C4-2B (cell line): ENCODE results near the gene DDX24.
A peak's percentile ranks its signal among the peaks of the same experiment; 100 is the strongest.

Experiments used
- H3K27ac ChIP-seq: fragments of 450-650 bp; 2 replicates; pipeline ENCODE4 v1.5.1; 2017
- ZFX ChIP-seq: fragments of 450-650 bp; IDR thresholded peaks from 2 replicates; pipeline ENCODE4 v1.6.1; 2017
- TF ChIP-seq, protein P1 (sequence below): fragments of 450-650 bp; conservative IDR thresholded peaks from 2 replicates; pipeline ENCODE4 v1.5.1; 2017; ENCODE audit warnings: mild to moderate bottlenecking

DDX24 gene

GRCh38 chr14:94004015-94004414, 77.0 kb downstream of the DDX24 start:
- no peak overlapping the region for H3K27ac ChIP-seq

GRCh38 chr14:94003397-94003796, 77.6 kb downstream of the DDX24 start:
- H3K27ac ChIP-seq = no peak overlapping the region
- TF ChIP-seq, protein P1, sequence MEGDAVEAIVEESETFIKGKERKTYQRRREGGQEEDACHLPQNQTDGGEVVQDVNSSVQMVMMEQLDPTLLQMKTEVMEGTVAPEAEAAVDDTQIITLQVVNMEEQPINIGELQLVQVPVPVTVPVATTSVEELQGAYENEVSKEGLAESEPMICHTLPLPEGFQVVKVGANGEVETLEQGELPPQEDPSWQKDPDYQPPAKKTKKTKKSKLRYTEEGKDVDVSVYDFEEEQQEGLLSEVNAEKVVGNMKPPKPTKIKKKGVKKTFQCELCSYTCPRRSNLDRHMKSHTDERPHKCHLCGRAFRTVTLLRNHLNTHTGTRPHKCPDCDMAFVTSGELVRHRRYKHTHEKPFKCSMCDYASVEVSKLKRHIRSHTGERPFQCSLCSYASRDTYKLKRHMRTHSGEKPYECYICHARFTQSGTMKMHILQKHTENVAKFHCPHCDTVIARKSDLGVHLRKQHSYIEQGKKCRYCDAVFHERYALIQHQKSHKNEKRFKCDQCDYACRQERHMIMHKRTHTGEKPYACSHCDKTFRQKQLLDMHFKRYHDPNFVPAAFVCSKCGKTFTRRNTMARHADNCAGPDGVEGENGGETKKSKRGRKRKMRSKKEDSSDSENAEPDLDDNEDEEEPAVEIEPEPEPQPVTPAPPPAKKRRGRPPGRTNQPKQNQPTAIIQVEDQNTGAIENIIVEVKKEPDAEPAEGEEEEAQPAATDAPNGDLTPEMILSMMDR = no peak
- TF ChIP-seq ZFX = no peak

More at GRCh38 chr14:94004015-94004414, 77.0 kb downstream of the DDX24 start:
- TF ChIP-seq ZFX = no peak
- TF ChIP-seq, protein P1 = no peak

GRCh38 chr14:94001501-94002396, 79.3 kb downstream of the DDX24 start:
- no peak for TF ChIP-seq ZFX
- TF ChIP-seq, protein P1 = peak; percentile 97
- H3K27ac ChIP-seq = no peak overlapping the region

DNA sequence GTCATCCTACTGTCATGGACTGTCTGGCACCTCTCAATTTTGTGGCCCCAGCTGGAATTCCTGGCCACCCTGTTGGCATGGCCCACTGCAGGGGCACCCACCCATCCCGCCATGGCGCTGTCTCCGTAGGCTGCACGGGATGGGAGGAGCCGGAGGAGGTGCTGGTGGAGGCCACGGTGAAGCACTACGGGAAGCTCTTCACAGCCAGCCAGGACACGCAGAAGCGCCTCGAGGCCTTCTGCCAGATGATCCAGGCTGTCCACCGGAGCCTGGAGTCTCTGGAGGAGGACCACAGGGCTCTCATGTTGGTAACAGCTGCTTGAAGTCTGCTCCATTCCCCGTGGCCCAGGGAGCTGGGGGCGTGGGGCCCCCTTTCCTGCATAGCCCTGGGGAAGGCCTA, 80.0 kb downstream of the DDX24 start:
- H3K27ac ChIP-seq = no peak overlapping the region
- no peak for TF ChIP-seq ZFX
- TF ChIP-seq, protein P1 = no peak

DNA sequence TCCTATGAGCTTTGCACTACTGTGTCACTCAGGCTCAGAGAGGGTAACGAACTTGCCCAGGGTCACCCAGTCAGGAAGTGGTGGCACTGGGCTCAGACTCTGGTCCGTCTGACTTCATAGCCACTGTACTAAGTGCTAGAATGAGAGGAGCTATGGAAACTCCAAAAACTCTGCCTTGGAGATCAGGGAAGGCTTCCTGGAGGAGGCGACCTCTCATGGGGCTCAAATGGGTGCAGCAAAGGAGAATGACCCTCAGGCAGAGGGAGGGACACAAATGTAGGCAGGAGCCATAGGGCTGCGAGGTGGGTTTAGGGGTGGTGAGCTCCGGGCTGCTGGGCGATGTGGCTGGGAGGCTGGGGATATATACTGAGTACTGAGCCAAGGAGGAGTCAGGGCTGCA, 80.7 kb downstream of the DDX24 start:
- H3K27ac ChIP-seq = no peak overlapping the region
- TF ChIP-seq ZFX = no peak
- TF ChIP-seq, protein P1 = no peak

DNA sequence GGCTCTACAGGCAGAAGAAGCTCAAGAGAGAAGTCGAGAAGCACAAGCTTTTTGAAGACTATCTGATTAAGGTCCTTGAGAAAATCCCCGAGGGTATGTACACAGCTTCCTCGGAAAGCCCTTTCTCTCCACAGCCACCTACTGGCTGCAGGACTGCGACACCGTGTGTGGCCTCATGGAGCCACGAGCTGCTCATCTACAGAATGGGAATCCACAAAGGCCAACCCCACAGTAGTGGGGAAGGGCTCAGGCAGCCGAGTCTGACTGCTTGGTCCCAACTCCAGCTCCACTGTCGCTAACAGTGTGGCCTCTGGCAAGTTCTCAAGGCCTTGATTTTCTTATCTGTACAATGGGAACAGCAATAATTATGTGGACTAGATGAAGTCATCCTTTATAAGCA, 81.4 kb downstream of the DDX24 start:
- H3K27ac ChIP-seq = no peak overlapping the region
- TF ChIP-seq, protein P1 = no peak
- TF ChIP-seq ZFX = no peak

DNA sequence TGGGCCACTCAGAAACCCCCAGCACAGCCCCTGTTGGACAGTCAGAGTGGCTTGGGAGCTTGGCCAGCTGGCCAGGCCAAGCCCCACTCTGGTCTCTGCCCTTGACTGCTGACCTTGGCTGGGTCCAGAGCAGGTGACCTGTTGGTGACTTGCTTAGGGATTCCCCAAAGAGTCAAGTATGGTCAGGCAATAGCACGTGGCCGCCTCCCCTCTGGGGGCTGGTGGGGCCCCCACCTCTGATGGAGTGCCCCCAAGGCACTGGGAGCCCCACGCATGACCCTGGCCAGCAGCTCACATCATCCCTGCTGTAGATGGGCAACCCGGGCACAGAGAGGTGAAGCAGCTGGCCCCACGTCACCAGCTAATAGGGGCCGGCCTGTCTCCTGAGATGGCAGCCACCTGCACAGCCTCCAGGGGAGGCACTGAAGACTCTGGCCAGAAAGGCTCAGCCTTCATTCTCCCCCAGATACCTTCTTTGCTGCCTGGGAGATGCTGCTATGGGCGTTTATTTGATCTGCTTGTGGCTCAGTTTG, 82.1 kb downstream of the DDX24 start:
- TF ChIP-seq, protein P1 = no peak
- no peak for TF ChIP-seq ZFX

More for the DNA sequence above, 82.1 kb downstream of the DDX24 start:
- H3K27ac ChIP-seq = no peak overlapping the region
